GM23338 (cell line): ENCODE results near the gene PAX2. TPM values are rescaled to one million over a fixed set of nuclear protein-coding genes. Genes with fewer than 3 reads are reported as not detected.

Experiments used
- ATAC-seq: fragments of 200-7000 bp; cut with Tn5 transposase; 3 replicates; pipeline ENCODE4 v1.9.1; 2020
- DNase-seq: peaks from one replicate; pipeline ENCODE4 v3.0.0-alpha.2; 2015; ENCODE audit warnings: low spot score
- H2AFZ ChIP-seq: fragments of 200-600 bp; sonication (generic); 2 replicates; pipeline ENCODE4 v1.8.0; 2016; ENCODE audit warnings: antibody characterized with exemption, mild to moderate bottlenecking, moderate library complexity
- H3F3A ChIP-seq: fragments of 200-600 bp; sonication (generic); replicated peaks from 2 replicates; pipeline ENCODE4 v1.8.0; 2017; ENCODE audit warnings: antibody characterized with exemption, mixed run types, low read depth
- H3K27ac ChIP-seq: fragments of 200-600 bp; sonication (generic); 2 replicates; pipeline ENCODE4 v1.6.1; 2016; ENCODE audit warnings: low read depth
- H3K27me3 ChIP-seq: fragments of 200-600 bp; sonication (generic); 2 replicates; pipeline ENCODE4 v1.8.0; 2016; ENCODE audit warnings: mild to moderate bottlenecking, mixed run types, moderate library complexity; ENCODE audit not compliant: insufficient read depth
- H3K36me3 ChIP-seq: fragments of 200-600 bp; sonication (generic); 2 replicates; pipeline ENCODE4 v1.8.0; 2016; ENCODE audit warnings: mild to moderate bottlenecking; ENCODE audit not compliant: insufficient read depth
- H3K4me1 ChIP-seq: fragments of 200-600 bp; sonication (generic); 2 replicates; pipeline ENCODE4 v1.8.0; 2016; ENCODE audit warnings: mild to moderate bottlenecking, moderate library complexity; ENCODE audit not compliant: insufficient read depth
- H3K4me2 ChIP-seq: fragments of 200-600 bp; sonication (generic); 2 replicates; pipeline ENCODE4 v1.7.1; 2017; ENCODE audit warnings: mixed run types
- H3K4me3 ChIP-seq: fragments of 200-600 bp; sonication (generic); 2 replicates; pipeline ENCODE4 v1.6.1; 2016; ENCODE audit warnings: mixed run types
- H3K79me2 ChIP-seq: fragments of 200-600 bp; sonication (generic); replicated peaks from 2 replicates; pipeline ENCODE4 v1.8.0; 2017; ENCODE audit warnings: mild to moderate bottlenecking; ENCODE audit not compliant: insufficient read depth
- H3K9me2 ChIP-seq: fragments of 200-600 bp; sonication (generic); 2 replicates; pipeline ENCODE4 v1.8.0; 2017; ENCODE audit not compliant: insufficient read depth
- H4K20me1 ChIP-seq: fragments of 200-600 bp; sonication (generic); replicated peaks from 2 replicates; pipeline ENCODE4 v1.8.0; 2017; ENCODE audit warnings: mild to moderate bottlenecking; ENCODE audit not compliant: insufficient read depth
- H3K27ac Mint-ChIP-seq: 2 replicates; pipeline ENCODE4 v1.8.0; 2020; ENCODE audit warnings: inconsistent platforms, mild to moderate bottlenecking, moderate library complexity, mixed read lengths
- H3K27me3 Mint-ChIP-seq: 3 replicates; pipeline ENCODE4 v1.8.0; 2022; ENCODE audit warnings: low read depth, mild to moderate bottlenecking, moderate library complexity, mixed read lengths, inconsistent platforms; ENCODE audit not compliant: insufficient read depth, poor library complexity
- H3K36me3 Mint-ChIP-seq: 3 replicates; pipeline ENCODE4 v1.8.0; 2021; ENCODE audit warnings: low read depth, mild to moderate bottlenecking, inconsistent platforms, moderate library complexity, mixed read lengths
- H3K4me1 Mint-ChIP-seq: 3 replicates; pipeline ENCODE4 v1.8.0; 2020; ENCODE audit warnings: mild to moderate bottlenecking, inconsistent platforms, mixed read lengths
- H3K4me3 Mint-ChIP-seq: 3 replicates; pipeline ENCODE4 v1.8.0; 2021; ENCODE audit warnings: moderate library complexity, mild to moderate bottlenecking, inconsistent platforms, mixed read lengths
- H3K9me3 Mint-ChIP-seq: 3 replicates; pipeline ENCODE4 v1.8.0; 2020; ENCODE audit warnings: moderate library complexity, mild to moderate bottlenecking, inconsistent platforms, mixed read lengths
- EZH2phosphoT487 ChIP-seq: fragments of 200-600 bp; sonication (generic); IDR thresholded peaks from one replicate; pipeline ENCODE4 v1.8.1; 2018; ENCODE audit warnings: antibody characterized with exemption; ENCODE audit not compliant: unreplicated experiment
- JUNB ChIP-seq: IDR thresholded peaks from one replicate; pipeline ENCODE4 v1.6.1; 2016; ENCODE audit warnings: antibody characterized with exemption; ENCODE audit not compliant: unreplicated experiment
- POLR2AphosphoS5 ChIP-seq: IDR thresholded peaks from 2 replicates; pipeline ENCODE4 v1.6.1; 2016; ENCODE audit warnings: antibody characterized with exemption, low read depth
- STAT1 ChIP-seq: IDR thresholded peaks from one replicate; pipeline ENCODE4 v1.6.1; 2016; ENCODE audit warnings: antibody characterized with exemption; ENCODE audit not compliant: unreplicated experiment
- ZNF462 ChIP-seq: fragments of 250-450 bp; sonication (Bioruptor Pico); IDR thresholded peaks from 2 replicates; pipeline ENCODE4 v1.5.0; 2020; ENCODE audit warnings: mild to moderate bottlenecking, moderate library complexity
- polyA plus RNA-seq: library from polyadenylated mRNA; unstranded; fragments of >200 nt; fragmentation: Nextera tagmentation; extraction: Ambion mirVana; gene quantifications from 2 replicates; pipeline ENCODE4 v1.2.1, GENCODE V29; 2016
- total RNA-seq: library from RNA; depleted of rRNA; stranded (reverse); fragments of >200 nt; shearing (Covaris generic); gene quantifications from 2 replicates; pipeline ENCODE4 v1.2.3, GENCODE V29; 2014
- TF ChIP-seq, protein P1 (sequence below): IDR thresholded peaks from 2 replicates; pipeline ENCODE4 v1.6.1; 2016; ENCODE audit warnings: antibody characterized with exemption

PAX2 gene
- total and polyA plus RNA-seq, 2 experiments from 2014 or later: not detected

DNA sequence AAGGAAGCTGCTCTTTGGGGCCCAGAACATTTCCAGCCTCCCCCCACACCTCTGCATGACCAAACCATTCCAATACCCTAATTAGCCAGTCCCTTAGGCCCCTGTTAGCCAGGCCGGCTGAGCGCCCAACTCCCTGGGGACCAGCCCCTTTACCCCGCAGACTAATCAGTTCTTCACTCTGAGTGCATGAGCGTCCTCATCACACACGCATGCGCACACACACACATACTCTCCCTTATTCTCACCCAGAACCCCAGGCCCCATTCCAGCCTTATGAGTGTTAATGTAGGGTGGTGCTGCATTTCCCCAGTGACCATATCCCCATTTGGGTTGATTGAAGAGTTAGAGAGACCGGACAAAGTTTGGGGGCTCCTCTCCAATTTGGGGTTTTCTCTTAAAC lies 90.4 kb downstream of the PAX2 start (continued):
- TF ChIP-seq ZNF462 (CRISPR knock-in tag) (no peak), POLR2AphosphoS5 (no peak), EZH2phosphoT487 (no peak), JUNB (no peak)
- TF ChIP-seq, protein P1, sequence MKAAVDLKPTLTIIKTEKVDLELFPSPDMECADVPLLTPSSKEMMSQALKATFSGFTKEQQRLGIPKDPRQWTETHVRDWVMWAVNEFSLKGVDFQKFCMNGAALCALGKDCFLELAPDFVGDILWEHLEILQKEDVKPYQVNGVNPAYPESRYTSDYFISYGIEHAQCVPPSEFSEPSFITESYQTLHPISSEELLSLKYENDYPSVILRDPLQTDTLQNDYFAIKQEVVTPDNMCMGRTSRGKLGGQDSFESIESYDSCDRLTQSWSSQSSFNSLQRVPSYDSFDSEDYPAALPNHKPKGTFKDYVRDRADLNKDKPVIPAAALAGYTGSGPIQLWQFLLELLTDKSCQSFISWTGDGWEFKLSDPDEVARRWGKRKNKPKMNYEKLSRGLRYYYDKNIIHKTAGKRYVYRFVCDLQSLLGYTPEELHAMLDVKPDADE: no peak

- H3K79me2 ChIP-seq: no peaks in the 10 kb centered on the region
- DNase-seq (no peak), ATAC-seq (peak; percentile 26; the same call in 2 of the 3 replicates)
- no peaks in the 10 kb centered on the region for H3K4me1 ChIP-seq
- no peaks in the 10 kb centered on the region for H3K4me1 Mint-ChIP-seq
- H3K36me3 ChIP-seq: no peaks in the 10 kb centered on the region
- H3F3A ChIP-seq: no peaks in the 10 kb centered on the region
- H3K27ac ChIP-seq: no peak overlapping the region
- no peak overlapping the region for H3K4me2 ChIP-seq
- H3K27me3 ChIP-seq: peaks cover 46% of the 10 kb centered on the region
- no peak overlapping the region for H3K4me3 ChIP-seq
- H3K9me2 ChIP-seq: no peaks in the 10 kb centered on the region
- peaks cover 23% of the 10 kb centered on the region for H3K27me3 Mint-ChIP-seq
- no peaks in the 10 kb centered on the region; the same call in 1 of the 2 replicates for H4K20me1 ChIP-seq
- no peaks in the 10 kb centered on the region for H3K9me3 Mint-ChIP-seq
- no peak overlapping the region for H3K4me3 Mint-ChIP-seq
- H3K27ac Mint-ChIP-seq: no peak overlapping the region
- H2AFZ ChIP-seq: no peak overlapping the region
- no peaks in the 10 kb centered on the region for H3K36me3 Mint-ChIP-seq
- no peak for TF ChIP-seq ZNF462 (CRISPR knock-in tag)
- no peak for TF ChIP-seq STAT1
Observed at GRCh38 chr10:100836891-100837290, 91.5 kb downstream of the PAX2 start.
